Measurements from ENCODE around the gene PLXDC2. TPM values are rescaled to one million over a fixed set of nuclear protein-coding genes. Genes with fewer than 3 reads are reported as not detected.

Gene PLXDC2
- total RNA-seq, 1 experiment from 2014 or later: 0.21 TPM

- ATAC-seq (no peak), DNase-seq (ENCODE audit: low read depth, low spot score) (no peak)
- in situ Hi-C loops (cut with HindIII; ENCODE audit: low pct_unique_long_range_greater_than_20kb, low sequenced_read_pairs): no loop called here
- no peaks in the 10 kb centered on the region for H3K27me3 ChIP-seq (ENCODE audit: control insufficient read depth, insufficient read depth, low read length)
- intact Hi-C loops (cut with micrococcal nuclease; ENCODE audit: unreplicated experiment): no loop called here
- ChIA-PET CTCF (no interaction called here), POLR2A (no interaction called here)
- H3K27ac ChIP-seq (ENCODE audit: low read length): no peak overlapping the region
- H3K4me3 ChIP-seq (ENCODE audit: low read depth in 2 of 2, low read length in 2 of 2): no peak overlapping the region
- H3K4me1 ChIP-seq (ENCODE audit: control insufficient read depth, insufficient read depth, low read length): no peaks in the 10 kb centered on the region
- no peaks in the 10 kb centered on the region for H3K9me3 ChIP-seq (ENCODE audit: control insufficient read depth, insufficient read depth, low read depth, low read length)
- TF ChIP-seq TCF7L2 (IDR thresholded peaks at IDR 0.05; ENCODE audit: low read depth, low read length) (no peak), SIN3A (IDR thresholded peaks at IDR 0.05; ENCODE audit: borderline replicate concordance, insufficient read depth, low read depth, low read length) (no peak), REST (IDR thresholded peaks at IDR 0.05; ENCODE audit: insufficient read depth in 1 of 2, low read depth in 2 of 2, low read length in 1 of 2) (no peak)
- no TSS peak for BruUV-seq (replicated peaks)
- H3K36me3 ChIP-seq (ENCODE audit: control insufficient read depth, insufficient read depth, low read length): no peaks in the 10 kb centered on the region
Measured at GRCh38 chr10:19803676-19804075, 12.6 kb upstream of the PLXDC2 start.

- H3K27ac ChIP-seq (ENCODE audit: low read length): no peak overlapping the region
- CTCF ChIA-PET: no interaction called here
- TF ChIP-seq REST (IDR thresholded peaks at IDR 0.05; ENCODE audit: insufficient read depth in 1 of 2, low read depth in 2 of 2, low read length in 1 of 2): no peak
- TF ChIP-seq CTCF (IDR thresholded peaks at IDR 0.05): no peak
- no peak for TF ChIP-seq POLR2AphosphoS5 (IDR thresholded peaks at IDR 0.05; ENCODE audit: low read depth, low read length)
- TF ChIP-seq SIN3A (IDR thresholded peaks at IDR 0.05; ENCODE audit: borderline replicate concordance, insufficient read depth, low read depth, low read length): no peak
- no peak for TF ChIP-seq TCF7L2 (IDR thresholded peaks at IDR 0.05; ENCODE audit: low read depth, low read length)
- POLR2A ChIA-PET: no interaction called here
- no TSS peak for BruUV-seq (replicated peaks)
- H3K4me1 ChIP-seq (ENCODE audit: control insufficient read depth, insufficient read depth, low read length): no peaks in the 10 kb centered on the region
- no peaks in the 10 kb centered on the region for H3K9me3 ChIP-seq (ENCODE audit: control insufficient read depth, insufficient read depth, low read depth, low read length)
- no peaks in the 10 kb centered on the region for H3K36me3 ChIP-seq (ENCODE audit: control insufficient read depth, insufficient read depth, low read length)
- no peak overlapping the region for H3K4me3 ChIP-seq (ENCODE audit: low read depth in 2 of 2, low read length in 2 of 2)
- no peak for ATAC-seq
- DNase-seq (ENCODE audit: low read depth, low spot score): no peak
- intact Hi-C loops (cut with micrococcal nuclease; ENCODE audit: unreplicated experiment): no loop called here
- H3K27me3 ChIP-seq (ENCODE audit: control insufficient read depth, insufficient read depth, low read length): 0 out of 2 replicates have a peak, but pooled peaks cover under 1% of the 10 kb centered on the region
- in situ Hi-C loops (cut with HindIII; ENCODE audit: low pct_unique_long_range_greater_than_20kb, low sequenced_read_pairs): no loop called here
Measured at GRCh38 chr10:19809481-19809880, 6.8 kb upstream of the PLXDC2 start.

Measured in Panc1 (cell line).